Tibial nerve (tissue), 4 donors: ENCODE results near the gene CXXC5. TPM values are rescaled to one million over a fixed set of nuclear protein-coding genes. Genes with fewer than 3 reads are reported as not detected.
A peak's percentile ranks its signal among the peaks of the same experiment; 100 is the strongest.

Experiments
- DNase-seq, 2 donors: peaks; one replicate each; pipeline ENCODE4 v3.0.0-alpha.2; 2019; ENCODE audit warnings: low spot score in 2 of 2
- H3K27ac ChIP-seq, 4 donors: fragments of 200-600 bp; sonication (generic) in 3 of 4; one replicate each; pipeline ENCODE4 v1.5.1; 2017 to 2019; ENCODE audit warnings: mild to moderate bottlenecking in 1 of 4
- H3K27me3 ChIP-seq, 2 donors: fragments of 200-600 bp; sonication (generic) in 1 of 2; one replicate each; pipeline versions ENCODE4 v1.5.1 to v1.6.0; 2017 to 2019
- H3K36me3 ChIP-seq, 3 donors: fragments of 200-600 bp; sonication (generic); one replicate each; pipeline ENCODE4 v1.5.1; 2018 to 2019
- H3K4me1 ChIP-seq, 4 donors: fragments of 200-600 bp; sonication (generic) in 3 of 4; one replicate each; pipeline ENCODE4 v1.5.1; 2017 to 2019
- H3K4me3 ChIP-seq, 4 donors: fragments of 200-600 bp; sonication (generic) in 3 of 4; one replicate each; pipeline ENCODE4 v1.5.1; 2017 to 2019; ENCODE audit warnings: mild to moderate bottlenecking in 1 of 4, moderate library complexity in 1 of 4
- H3K9me3 ChIP-seq, 4 donors: fragments of 200-600 bp; sonication (generic) in 3 of 4; one replicate each; pipeline ENCODE4 v1.5.1; 2017 to 2019
- CTCF ChIP-seq, 5 experiments: fragments of 200-600 bp in 3 of 5; fragments of 450-650 bp in 2 of 5; sonication (generic) in 3 of 5; IDR thresholded peaks; one replicate each; pipeline ENCODE4 v1.5.1; 2016 to 2019; ENCODE audit warnings: antibody characterized with exemption in 5 of 5, mild to moderate bottlenecking in 3 of 5, moderate library complexity in 2 of 5
- EP300 ChIP-seq, 2 donors: sonication (generic); formaldehyde crosslinking; IDR thresholded peaks; one replicate each; pipeline ENCODE4 v1.6.1; 2017; ENCODE audit warnings: antibody characterized with exemption in 2 of 2, mild to moderate bottlenecking in 1 of 2
- POLR2A ChIP-seq, 2 donors: fragments of 450-650 bp; IDR thresholded peaks; one replicate each; pipeline ENCODE4 v1.6.1; 2017; ENCODE audit warnings: antibody characterized with exemption in 2 of 2, mild to moderate bottlenecking in 2 of 2, moderate library complexity in 2 of 2
- WGBS, 2 donors: methylation state at CpG; one replicate each; pipeline ENCODE4 v1.1.5; 2018; 5-methylcytosine and 5-hydroxymethylcytosine counted together
- total RNA-seq, 4 donors: library from RNA; depleted of rRNA; stranded (reverse); fragments of >200 nt; gene quantifications; one replicate each; pipeline ENCODE4 v1.1.0, GENCODE V29; 2016

The CXXC5 gene
- total RNA-seq, 4 donors from 2014 or later: 45.0 to 80.4 (median 67.0) TPM

- Histone ChIP-seq H3K27me3 (no peaks in the 10 kb centered on the region), H3K36me3 (no peaks in the 10 kb centered on the region), H3K4me1 (peaks cover 5 to 82% (median 73%) of the 10 kb centered on the region in 4 donors), H3K9me3 (no peaks in the 10 kb centered on the region), H3K4me3 (peak overlapping the region in 2 of 4 donors; percentile 10 to 28), H3K27ac (peak overlapping the region; percentile 87 to 98 (median 90))
- WGBS, 2 donors: 19 to 30% methylated on average over 5 of the region's 5 CpGs
- DNase-seq: no peak
- no peak for TF ChIP-seq CTCF (IDR thresholded peaks at IDR 0.05)
- no peak for TF ChIP-seq POLR2A (IDR thresholded peaks at IDR 0.05)
- TF ChIP-seq EP300 (IDR thresholded peaks at IDR 0.05): no peak
Measured at GRCh38 chr5:139652788-139653241, 4.7 kb downstream of the CXXC5 start.

DNA sequence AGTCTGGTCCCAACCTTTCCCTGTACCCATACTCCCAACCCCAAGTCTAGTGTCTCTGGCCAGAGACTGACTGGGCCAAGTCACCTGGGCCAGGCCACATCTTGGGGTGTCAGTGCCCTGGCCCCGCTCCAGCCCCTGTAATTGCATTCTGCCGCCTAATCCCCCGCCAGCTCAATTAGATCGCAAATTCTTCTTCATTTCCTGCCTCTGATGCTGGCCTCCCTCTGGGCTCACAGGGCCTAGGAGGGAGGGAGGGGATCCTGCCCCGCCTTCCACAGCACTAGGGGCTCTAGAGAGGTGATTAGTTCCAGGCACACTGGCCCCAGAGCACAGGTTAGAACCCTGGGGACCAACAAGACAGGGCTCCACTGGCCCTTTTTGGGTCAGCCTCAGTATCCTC, 5.5 kb downstream of the CXXC5 start:
- Histone ChIP-seq H3K4me1 (peaks cover 5 to 88% (median 79%) of the 10 kb centered on the region in 4 donors), H3K36me3 (no peaks in the 10 kb centered on the region), H3K27me3 (no peaks in the 10 kb centered on the region), H3K27ac (peak overlapping the region; percentile 87 to 98 (median 90)), H3K9me3 (no peaks in the 10 kb centered on the region), H3K4me3 (no peak overlapping the region)
- no peak for TF ChIP-seq CTCF (IDR thresholded peaks at IDR 0.05)
- no peak for TF ChIP-seq EP300 (IDR thresholded peaks at IDR 0.05)
- no peak for TF ChIP-seq POLR2A (IDR thresholded peaks at IDR 0.05)
- WGBS, 2 donors: 42 to 45% methylated on average over 5 of the region's 5 CpGs
- DNase-seq: no peak

DNA sequence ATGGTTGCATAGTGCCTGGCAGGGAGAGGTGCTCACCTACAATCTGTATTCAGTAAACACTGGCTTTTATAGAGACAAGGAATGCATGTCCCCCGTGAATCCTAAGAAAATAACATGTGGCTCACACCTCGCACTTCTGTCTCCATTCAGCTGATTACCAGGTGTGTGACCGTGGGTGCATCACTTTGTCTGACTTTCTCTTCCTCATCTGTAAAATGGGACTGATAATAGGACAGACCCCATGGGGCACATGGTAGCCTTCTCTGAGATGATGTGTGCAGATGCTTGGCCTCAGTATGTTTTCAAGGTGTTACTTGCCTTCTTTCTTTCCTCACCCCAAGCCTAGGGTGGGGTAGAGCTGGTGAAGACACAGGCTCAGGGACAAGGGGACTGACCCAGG, 6.3 kb downstream of the CXXC5 start:
- Histone ChIP-seq H3K27me3 (no peaks in the 10 kb centered on the region), H3K9me3 (no peaks in the 10 kb centered on the region), H3K4me3 (no peak overlapping the region), H3K4me1 (peaks cover 5 to 96% (median 87%) of the 10 kb centered on the region in 4 donors), H3K27ac (peak overlapping the region; percentile 87 to 98 (median 90)), H3K36me3 (no peaks in the 10 kb centered on the region)
- DNase-seq: no peak
- 55 to 73% methylated on average over 3 of the region's 3 CpGs for WGBS, 2 donors
- TF ChIP-seq EP300 (IDR thresholded peaks at IDR 0.05) (no peak), POLR2A (IDR thresholded peaks at IDR 0.05) (no peak), CTCF (IDR thresholded peaks at IDR 0.05) (no peak)

- Histone ChIP-seq H3K36me3 (no peaks in the 10 kb centered on the region), H3K27me3 (no peaks in the 10 kb centered on the region), H3K27ac (peak overlapping the region; percentile 87 to 98 (median 90)), H3K4me3 (peak overlapping the region in 2 of 4 donors; percentile 4 to 29), H3K4me1 (peaks cover 5 to 98% (median 92%) of the 10 kb centered on the region in 4 donors), H3K9me3 (no peaks in the 10 kb centered on the region)
- TF ChIP-seq POLR2A (IDR thresholded peaks at IDR 0.05) (no peak), CTCF (IDR thresholded peaks at IDR 0.05) (no peak), EP300 (IDR thresholded peaks at IDR 0.05) (no peak)
- DNase-seq: no peak
- 39 to 43% methylated on average over 10 to 13 of the region's 13 CpGs for WGBS, 2 donors
Measured at GRCh38 chr5:139654871-139655491, 6.8 kb downstream of the CXXC5 start.

- no peak for DNase-seq
- Histone ChIP-seq H3K4me1 (peaks cover 5 to 100% (median 96%) of the 10 kb centered on the region in 4 donors), H3K36me3 (no peaks in the 10 kb centered on the region), H3K27ac (peak overlapping the region; percentile 87 to 98 (median 90)), H3K27me3 (no peaks in the 10 kb centered on the region), H3K9me3 (no peaks in the 10 kb centered on the region), H3K4me3 (peak overlapping the region in 1 of 4 donors; percentile 29)
- WGBS, 2 donors: 14% methylated on average over 11 to 17 of the region's 18 CpGs
- peak in 1 of 2 donors; percentile 89 for TF ChIP-seq EP300 (IDR thresholded peaks at IDR 0.05)
- TF ChIP-seq CTCF (IDR thresholded peaks at IDR 0.05): no peak
Measured at GRCh38 chr5:139655727-139656271, 7.7 kb downstream of the CXXC5 start.
